Endothelial cell of hepatic sinusoid (primary cell): ENCODE data around the gene TVP23C.
"Not testable (repeated sequence)": the region's sequence is repeated elsewhere in the genome, so short reads cannot be mapped to it uniquely, and the experiment has no call there.

Source experiments
- in situ Hi-C: cut with HindIII; loops from 2 replicates; pipeline ENCODE4 v1.10.0; 2017; ENCODE audit warnings: low sequenced_read_pairs

The TVP23C gene

GRCh38 chr17:15563375-15563857 lies at the start of gene TVP23C:
Gene TVP23C, minus strand, starts transcription at chr17:15563483. Its CDS starts 35 bp downstream, at chr17:15563448.
- in situ Hi-C loops, result not testable (repeated sequence)

GRCh38 chr17:15592960-15593359 lies 29.7 kb upstream of the TVP23C start:
- in situ Hi-C loops, result not testable (repeated sequence)

GRCh38 chr17:15591986-15592385 lies 28.7 kb upstream of the TVP23C start:
- in situ Hi-C loops, result not testable (repeated sequence)

GRCh38 chr17:15590844-15591243 lies 27.6 kb upstream of the TVP23C start:
- in situ Hi-C loops, result not testable (repeated sequence)

- in situ Hi-C loops, result not testable (repeated sequence)
Measured at GRCh38 chr17:15589544-15590536, 26.6 kb upstream of the TVP23C start.

GRCh38 chr17:15588017-15588416 lies 24.7 kb upstream of the TVP23C start:
- in situ Hi-C loops, result not testable (repeated sequence)

- in situ Hi-C loops, result not testable (repeated sequence)
Measured at GRCh38 chr17:15583313-15583712, 20.0 kb upstream of the TVP23C start.

GRCh38 chr17:15581462-15581861 lies 18.2 kb upstream of the TVP23C start:
- in situ Hi-C loops, result not testable (repeated sequence)

- in situ Hi-C loops, result not testable (repeated sequence)
Measured at GRCh38 chr17:15576848-15577247, 13.6 kb upstream of the TVP23C start.

GRCh38 chr17:15574660-15575059 lies 11.4 kb upstream of the TVP23C start:
- in situ Hi-C loops, result not testable (repeated sequence)

- in situ Hi-C loops, result not testable (repeated sequence)
Measured at GRCh38 chr17:15573870-15574269, 10.6 kb upstream of the TVP23C start.

- in situ Hi-C loops, result not testable (repeated sequence)
Measured at GRCh38 chr17:15562613-15563374, 489 bp downstream of the TVP23C start.

GRCh38 chr17:15561439-15561838 lies 1.8 kb downstream of the TVP23C start:
- in situ Hi-C loops, result not testable (repeated sequence)

- in situ Hi-C loops, result not testable (repeated sequence)
Measured at GRCh38 chr17:15558403-15559105, 4.7 kb downstream of the TVP23C start.

GRCh38 chr17:15557334-15557832 lies 5.9 kb downstream of the TVP23C start:
- in situ Hi-C loops, result not testable (repeated sequence)

GRCh38 chr17:15552932-15553331 lies 10.4 kb downstream of the TVP23C start:
- in situ Hi-C loops, result not testable (repeated sequence)

GRCh38 chr17:15549552-15549951 lies 13.7 kb downstream of the TVP23C start:
- in situ Hi-C loops, result not testable (repeated sequence)

GRCh38 chr17:15546604-15547003 lies 16.7 kb downstream of the TVP23C start:
- in situ Hi-C loops, result not testable (repeated sequence)

GRCh38 chr17:15540371-15541219 lies 22.7 kb downstream of the TVP23C start:
- in situ Hi-C loops, result not testable (repeated sequence)

- in situ Hi-C loops, result not testable (repeated sequence)
Measured at GRCh38 chr17:15533122-15533521, 30.2 kb downstream of the TVP23C start.
